ENCODE data around the gene JOSD2.

Gene JOSD2

GRCh38 chr19:50466706-50467039 is 44.3 kb downstream of the JOSD2 start:
- H3K36me3 ChIP-seq (ENCODE audit: low read length): no peaks in the 10 kb centered on the region
- TF ChIP-seq CTCF (IDR thresholded peaks at IDR 0.05; ENCODE audit: insufficient read depth, low read length, poor library complexity, severe bottlenecking): no peak
- TF ChIP-seq EZH2phosphoT487 (conservative IDR thresholded peaks at IDR 0.05; ENCODE audit: low read length): no peak
- no peak overlapping the region for H2AFZ ChIP-seq (ENCODE audit: low read depth, low read length, severe bottlenecking)

GRCh38 chr19:50465986-50466705 is 44.8 kb downstream of the JOSD2 start:
- Histone ChIP-seq H3F3A (ENCODE audit: insufficient read depth) (no peaks in the 10 kb centered on the region), H3K79me2 (ENCODE audit: insufficient read depth, low read length) (no peaks in the 10 kb centered on the region), H3K27ac (ENCODE audit: low read depth, low read length) (no peak overlapping the region), H3K4me3 (ENCODE audit: insufficient read depth, low read length, poor library complexity, severe bottlenecking) (no peak overlapping the region), H3K27me3 (ENCODE audit: low read length) (no peaks in the 10 kb centered on the region), H2AFZ (ENCODE audit: low read depth, low read length, severe bottlenecking) (no peak overlapping the region), H3K36me3 (ENCODE audit: low read length) (no peaks in the 10 kb centered on the region), H3K4me2 (ENCODE audit: low read depth, low read length, poor library complexity, severe bottlenecking) (no peak overlapping the region), H3K9me3 (ENCODE audit: insufficient read depth, low read length) (no peaks in the 10 kb centered on the region), H4K20me1 (ENCODE audit: low read depth, low read length) (no peaks in the 10 kb centered on the region), H3K9ac (ENCODE audit: low read length) (no peak overlapping the region), H3K9me2 (replicated peaks; ENCODE audit: insufficient read depth, low read length) (no peaks in the 10 kb centered on the region)
- no peak for TF ChIP-seq EZH2phosphoT487 (conservative IDR thresholded peaks at IDR 0.05; ENCODE audit: low read length)

More at GRCh38 chr19:50466706-50467039, 44.3 kb downstream of the JOSD2 start:
- H3K27me3 ChIP-seq (ENCODE audit: low read length): no peaks in the 10 kb centered on the region
- H4K20me1 ChIP-seq (ENCODE audit: low read depth, low read length): no peaks in the 10 kb centered on the region
- no peaks in the 10 kb centered on the region for H3F3A ChIP-seq (ENCODE audit: insufficient read depth)
- H3K4me3 ChIP-seq (ENCODE audit: insufficient read depth, low read length, poor library complexity, severe bottlenecking): no peak overlapping the region
- no peak overlapping the region for H3K4me2 ChIP-seq (ENCODE audit: low read depth, low read length, poor library complexity, severe bottlenecking)
- no peaks in the 10 kb centered on the region for H3K9me3 ChIP-seq (ENCODE audit: insufficient read depth, low read length)
- no peak overlapping the region for H3K9ac ChIP-seq (ENCODE audit: low read length)
- H3K9me2 ChIP-seq (replicated peaks; ENCODE audit: insufficient read depth, low read length): no peaks in the 10 kb centered on the region
- H3K27ac ChIP-seq (ENCODE audit: low read depth, low read length): no peak overlapping the region
- no peaks in the 10 kb centered on the region for H3K79me2 ChIP-seq (ENCODE audit: insufficient read depth, low read length)

GRCh38 chr19:50465000-50465399 is 46.0 kb downstream of the JOSD2 start:
- no peak for TF ChIP-seq EZH2phosphoT487 (conservative IDR thresholded peaks at IDR 0.05; ENCODE audit: low read length)
- no peak for TF ChIP-seq CTCF (IDR thresholded peaks at IDR 0.05; ENCODE audit: insufficient read depth, low read length, poor library complexity, severe bottlenecking)
- H3K36me3 ChIP-seq (ENCODE audit: low read length): no peaks in the 10 kb centered on the region
- H4K20me1 ChIP-seq (ENCODE audit: low read depth, low read length): no peaks in the 10 kb centered on the region
- H2AFZ ChIP-seq (ENCODE audit: low read depth, low read length, severe bottlenecking): no peak overlapping the region
- H3K27ac ChIP-seq (ENCODE audit: low read depth, low read length): no peak overlapping the region
- peaks cover 5% of the 10 kb centered on the region for H3F3A ChIP-seq (ENCODE audit: insufficient read depth)
- H3K27me3 ChIP-seq (ENCODE audit: low read length): no peaks in the 10 kb centered on the region
- no peaks in the 10 kb centered on the region for H3K9me3 ChIP-seq (ENCODE audit: insufficient read depth, low read length)
- H3K79me2 ChIP-seq (ENCODE audit: insufficient read depth, low read length): no peaks in the 10 kb centered on the region
- H3K4me2 ChIP-seq (ENCODE audit: low read depth, low read length, poor library complexity, severe bottlenecking): no peak overlapping the region
- no peaks in the 10 kb centered on the region for H3K9me2 ChIP-seq (replicated peaks; ENCODE audit: insufficient read depth, low read length)
- H3K4me3 ChIP-seq (ENCODE audit: insufficient read depth, low read length, poor library complexity, severe bottlenecking): no peak overlapping the region
- no peak overlapping the region for H3K9ac ChIP-seq (ENCODE audit: low read length)

- no peaks in the 10 kb centered on the region for H3K79me2 ChIP-seq (ENCODE audit: insufficient read depth, low read length)
- no peaks in the 10 kb centered on the region for H3K9me3 ChIP-seq (ENCODE audit: insufficient read depth, low read length)
- no peak overlapping the region for H3K4me3 ChIP-seq (ENCODE audit: insufficient read depth, low read length, poor library complexity, severe bottlenecking)
- H2AFZ ChIP-seq (ENCODE audit: low read depth, low read length, severe bottlenecking): no peak overlapping the region
- H3K9ac ChIP-seq (ENCODE audit: low read length): no peak overlapping the region
- no peaks in the 10 kb centered on the region for H3K27me3 ChIP-seq (ENCODE audit: low read length)
- H3F3A ChIP-seq (ENCODE audit: insufficient read depth): peaks cover 5% of the 10 kb centered on the region
- H4K20me1 ChIP-seq (ENCODE audit: low read depth, low read length): no peaks in the 10 kb centered on the region
- no peaks in the 10 kb centered on the region for H3K36me3 ChIP-seq (ENCODE audit: low read length)
- no peak overlapping the region for H3K27ac ChIP-seq (ENCODE audit: low read depth, low read length)
- no peaks in the 10 kb centered on the region for H3K9me2 ChIP-seq (replicated peaks; ENCODE audit: insufficient read depth, low read length)
- no peak for TF ChIP-seq EZH2phosphoT487 (conservative IDR thresholded peaks at IDR 0.05; ENCODE audit: low read length)
- no peak for TF ChIP-seq CTCF (IDR thresholded peaks at IDR 0.05; ENCODE audit: insufficient read depth, low read length, poor library complexity, severe bottlenecking)
- H3K4me2 ChIP-seq (ENCODE audit: low read depth, low read length, poor library complexity, severe bottlenecking): no peak overlapping the region
Measured at GRCh38 chr19:50464348-50464747, 46.6 kb downstream of the JOSD2 start.

Measured in SU-DHL-6 (cell line).